ENCODE results near the gene OGDHL.
"Not testable (repeated sequence)": the region's sequence is repeated elsewhere in the genome, so short reads cannot be mapped to it uniquely, and the experiment has no call there.

The OGDHL gene

DNA sequence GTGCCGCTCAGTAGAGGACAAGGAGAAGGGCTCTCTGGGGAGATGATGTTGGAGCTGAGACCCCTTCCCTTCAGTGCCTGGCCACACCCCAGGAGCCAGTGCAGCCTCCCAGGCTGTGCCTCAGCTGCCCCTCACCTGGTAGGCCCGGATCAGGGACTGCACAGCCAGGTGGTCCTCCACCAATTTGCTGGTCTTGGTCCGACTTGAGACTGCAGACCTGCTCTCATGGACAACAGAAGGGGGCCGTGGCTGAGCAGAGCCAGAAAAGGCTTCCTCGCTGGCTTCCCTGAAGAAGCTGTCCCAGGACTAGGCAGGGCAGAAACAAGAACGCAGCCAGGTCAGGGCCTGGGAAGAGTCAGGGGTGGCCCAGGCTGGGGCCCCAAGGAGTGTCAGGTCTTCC is 5.5 kb downstream of the OGDHL start:
- in situ Hi-C loops (cut with MboI; ENCODE audit: low sequenced_read_pairs): no loop called here

DNA sequence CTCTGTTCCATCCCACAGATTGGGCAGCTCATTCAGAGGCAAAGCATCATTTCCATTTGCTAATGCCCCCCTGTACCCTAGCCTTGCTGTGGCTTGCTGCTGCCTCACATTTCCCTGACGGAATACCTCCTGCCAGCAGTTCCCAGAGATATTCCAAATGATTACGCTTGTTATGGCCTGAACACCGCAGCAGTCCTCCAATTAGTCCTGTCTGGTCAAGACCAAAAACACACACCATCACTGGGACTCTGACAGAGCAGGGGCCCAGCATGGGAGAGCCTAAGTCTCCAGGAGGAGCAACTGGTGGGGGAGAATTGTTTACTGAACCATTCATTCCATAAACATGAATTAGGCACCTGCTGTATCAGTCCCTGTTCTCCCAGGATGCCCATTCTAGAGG is 6.1 kb downstream of the OGDHL start:
- in situ Hi-C loops (cut with MboI; ENCODE audit: low sequenced_read_pairs): no loop called here

DNA sequence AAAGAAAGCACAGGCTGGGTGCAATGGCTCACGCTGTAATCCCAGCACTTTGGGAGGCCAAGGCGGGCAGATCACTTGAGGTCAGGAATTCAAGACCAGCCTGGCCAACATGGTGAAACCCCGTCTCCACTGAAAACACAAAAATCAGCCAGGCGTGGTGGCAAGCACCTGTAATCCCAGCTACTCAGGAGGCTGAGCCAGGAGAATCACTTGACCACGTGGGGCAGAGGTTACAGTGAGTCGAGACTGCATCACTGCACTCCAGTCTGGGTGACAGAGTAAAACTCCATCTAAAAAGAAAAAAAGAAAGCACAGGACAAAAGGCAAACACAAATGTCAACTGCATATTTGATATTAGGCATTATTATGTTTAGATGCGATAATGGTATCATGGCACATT is 7.2 kb downstream of the OGDHL start:
- in situ Hi-C loops (cut with MboI; ENCODE audit: low sequenced_read_pairs): not testable (repeated sequence)

DNA sequence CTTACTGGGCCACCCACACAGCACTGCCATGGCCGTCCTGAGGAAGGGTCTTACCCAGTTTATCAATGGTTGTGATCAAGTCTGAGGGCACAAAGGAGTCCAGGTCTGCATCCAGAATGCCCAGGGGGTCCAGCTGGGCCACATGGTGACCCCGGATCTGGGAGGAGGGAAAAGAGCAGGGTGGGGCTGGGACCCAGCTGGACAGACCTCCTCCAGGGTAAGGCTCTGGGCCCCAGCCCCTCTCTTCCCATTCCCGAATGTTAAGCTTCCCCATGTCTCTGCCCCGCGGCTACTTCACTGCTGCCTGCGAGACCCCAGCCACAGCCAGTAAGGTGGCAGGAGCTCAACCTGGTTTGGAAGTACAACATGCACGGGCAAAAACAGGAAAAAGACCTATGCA is 9.5 kb downstream of the OGDHL start:
- in situ Hi-C loops (cut with MboI; ENCODE audit: low sequenced_read_pairs): no loop called here

DNA sequence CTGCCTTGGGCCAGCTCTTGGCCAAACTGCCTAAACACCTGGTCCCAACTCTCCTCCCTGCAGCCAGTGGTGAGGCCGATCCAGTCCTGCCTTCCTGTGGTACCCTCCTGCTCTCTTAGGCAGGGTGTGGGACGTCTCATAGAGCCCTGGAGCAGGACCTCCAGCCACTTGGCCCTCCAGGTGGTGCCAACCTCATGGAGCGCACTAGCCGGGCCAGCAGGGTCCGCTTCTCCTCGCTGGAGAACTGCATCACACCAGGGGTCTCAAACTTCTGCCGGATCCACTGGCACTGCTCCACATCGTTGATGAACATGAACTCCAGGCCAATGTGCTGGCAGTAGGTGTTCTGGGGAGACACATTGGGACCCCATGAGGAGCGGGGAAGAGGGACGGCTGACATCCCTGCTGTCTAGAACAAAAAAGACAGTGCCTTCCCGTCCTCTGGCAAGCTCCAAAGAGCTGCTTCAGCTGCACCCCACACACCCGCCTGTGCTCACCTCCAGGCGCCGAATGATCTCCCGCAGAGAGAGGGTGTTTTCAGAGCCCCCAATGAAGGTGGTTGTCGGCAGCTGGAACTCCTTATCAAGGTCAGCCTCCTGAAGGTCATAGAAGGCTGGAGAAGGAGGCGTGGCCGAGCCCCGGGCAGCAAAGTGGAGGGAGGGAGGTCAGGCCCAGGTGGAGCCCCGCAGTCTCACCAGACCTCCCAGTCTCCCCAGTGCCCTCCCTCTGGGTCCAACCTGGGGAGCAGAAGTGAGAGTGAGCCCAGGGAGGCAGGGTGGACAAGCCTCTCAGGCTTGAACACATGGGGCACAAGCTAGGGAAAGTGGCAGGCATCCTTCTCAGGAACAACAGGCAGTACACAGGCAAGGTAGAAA is 10.2 kb downstream of the OGDHL start:
- in situ Hi-C loops (cut with MboI; ENCODE audit: low sequenced_read_pairs): no loop called here

DNA sequence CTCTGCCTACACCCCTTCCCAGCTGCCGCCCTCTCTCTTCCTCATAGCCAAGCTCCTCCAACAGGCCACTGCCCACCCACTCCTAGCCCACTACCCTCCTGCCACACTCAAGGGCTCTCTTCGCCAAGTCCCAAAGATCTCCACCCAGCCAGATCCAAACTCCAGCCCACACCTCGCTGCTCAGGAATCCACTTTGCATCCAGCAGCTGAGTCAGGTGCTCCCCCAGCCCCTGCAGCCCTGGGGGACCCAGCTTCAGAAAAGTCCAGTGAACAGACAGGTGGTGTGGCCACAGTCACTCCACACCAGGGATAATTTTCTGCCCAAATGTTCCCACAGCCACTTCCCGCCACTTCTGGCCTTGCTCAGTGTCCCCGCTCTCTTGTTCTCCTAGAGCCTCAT is 10.9 kb downstream of the OGDHL start:
- in situ Hi-C loops (cut with MboI; ENCODE audit: low sequenced_read_pairs): no loop called here

DNA sequence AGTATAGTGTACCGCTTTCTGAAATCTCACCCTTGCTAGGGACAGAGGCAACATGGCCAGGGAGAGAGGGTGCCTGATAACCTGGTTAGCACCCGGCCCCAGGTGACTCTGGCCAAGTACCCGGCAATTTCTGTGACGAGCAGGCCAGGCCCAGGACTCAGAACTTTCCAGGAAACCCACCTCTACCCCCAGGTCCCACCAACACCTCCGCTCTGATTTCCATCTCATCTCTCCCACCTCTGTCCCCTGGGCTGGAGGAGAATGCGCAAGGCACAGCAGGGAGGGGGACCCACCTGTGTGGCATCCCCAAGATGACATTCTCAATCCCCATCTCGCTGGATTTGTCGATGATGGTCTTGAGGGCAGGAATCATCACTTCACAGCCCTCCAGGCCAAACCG is 11.6 kb downstream of the OGDHL start:
- in situ Hi-C loops (cut with MboI; ENCODE audit: low sequenced_read_pairs): no loop called here

DNA sequence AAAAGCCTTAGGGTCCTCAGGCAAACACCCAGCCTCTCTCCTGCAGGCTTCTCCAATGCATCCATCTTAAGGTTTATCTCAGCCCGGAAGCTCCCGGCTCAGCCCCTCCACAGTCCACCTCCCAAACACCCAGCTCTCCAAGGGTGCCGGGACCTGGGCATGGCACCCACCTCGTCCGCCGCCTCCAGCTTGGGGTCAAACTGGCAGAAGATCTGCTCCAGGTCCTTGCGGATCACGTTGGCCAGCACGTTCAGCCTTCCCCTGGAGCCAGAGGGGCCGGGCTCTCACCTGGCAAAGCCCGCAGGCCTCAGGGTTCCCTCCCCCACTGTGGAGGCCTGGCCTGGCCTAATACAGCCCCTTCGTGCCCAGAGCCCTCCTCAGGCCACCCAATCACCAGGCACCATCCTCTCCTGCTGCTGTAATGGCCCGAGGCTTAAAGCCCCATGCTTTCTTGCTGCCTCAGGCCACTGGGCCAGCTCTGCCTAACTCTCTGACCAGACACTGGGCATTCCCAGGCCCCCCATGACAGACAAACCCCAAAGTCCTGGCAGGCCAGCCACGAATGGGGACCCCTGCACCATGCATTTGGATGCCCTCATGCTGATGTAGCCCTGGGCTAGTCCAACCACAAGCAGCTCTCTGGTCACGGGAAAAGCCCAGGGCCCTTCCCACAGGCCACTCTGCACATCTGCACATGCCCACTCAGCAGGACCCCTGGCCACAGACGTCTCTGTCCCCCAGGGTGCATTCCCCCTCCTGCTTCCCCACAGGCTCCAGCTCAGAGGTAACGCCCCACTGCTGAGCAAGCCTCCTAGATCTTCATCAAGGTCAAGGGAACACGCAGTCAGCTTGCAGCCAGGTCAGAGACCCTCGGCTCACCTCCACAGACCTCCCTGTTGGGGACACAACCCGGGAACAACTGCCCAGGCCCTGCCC is 12.3 kb downstream of the OGDHL start:
- in situ Hi-C loops (cut with MboI; ENCODE audit: low sequenced_read_pairs): no loop called here

DNA sequence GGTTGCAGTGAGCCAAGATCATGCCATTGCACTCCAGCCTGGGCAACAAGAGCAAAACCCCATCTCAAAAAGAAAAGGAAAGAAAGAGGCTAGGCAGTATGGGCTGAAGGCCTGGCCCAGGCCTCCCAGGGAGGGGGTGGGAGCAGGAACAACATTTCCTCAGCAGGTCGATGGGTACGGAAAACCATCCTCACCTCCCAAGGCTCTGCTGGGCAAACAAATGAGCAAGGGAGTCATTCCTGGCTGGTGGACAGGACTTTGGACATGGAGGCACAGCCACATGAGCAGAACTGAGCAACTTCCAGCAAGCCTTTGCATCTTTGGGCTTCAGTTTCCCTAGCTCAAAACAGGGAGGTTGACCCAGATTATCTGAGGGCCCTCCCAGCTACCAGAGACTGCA is 13.0 kb downstream of the OGDHL start:
- in situ Hi-C loops (cut with MboI; ENCODE audit: low sequenced_read_pairs): no loop called here

DNA sequence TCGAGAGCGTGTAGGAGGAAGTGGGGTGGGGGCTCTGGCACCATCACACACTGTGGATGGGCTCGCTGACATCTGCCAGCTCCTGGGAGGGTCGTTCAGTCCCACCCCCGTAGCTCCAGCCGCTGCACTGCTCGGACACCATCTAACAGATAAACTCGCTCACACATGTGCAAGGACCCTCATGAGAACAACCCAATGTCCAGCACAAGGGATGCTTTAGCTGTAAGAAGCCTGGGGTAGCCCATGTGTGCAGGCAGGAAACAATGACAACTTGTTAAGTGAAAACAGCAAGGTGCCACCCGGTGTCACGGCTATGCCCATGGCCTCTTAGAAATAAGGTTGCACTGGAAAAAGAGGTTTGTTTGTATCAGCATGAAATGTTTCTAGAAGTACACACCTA is 14.1 kb downstream of the OGDHL start:
- in situ Hi-C loops (cut with MboI; ENCODE audit: low sequenced_read_pairs): no loop called here

DNA sequence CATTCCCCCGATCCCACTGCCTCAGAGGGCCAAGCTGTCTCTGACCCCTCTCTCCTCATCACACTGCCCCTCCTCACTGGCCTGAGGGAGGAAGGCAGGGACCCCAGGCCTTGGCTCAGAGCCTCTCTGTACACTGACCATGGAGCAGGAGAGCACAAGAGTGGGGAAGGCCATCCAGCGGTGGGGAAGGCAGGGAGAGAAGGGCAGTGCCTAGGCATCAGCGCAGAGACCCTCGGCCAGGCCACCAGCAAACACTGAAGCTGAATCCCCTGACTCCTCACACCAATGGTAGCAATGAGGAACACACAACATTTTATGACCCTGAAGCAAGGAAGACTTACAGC is 14.8 kb downstream of the OGDHL start:
- in situ Hi-C loops (cut with MboI; ENCODE audit: low sequenced_read_pairs): no loop called here

DNA sequence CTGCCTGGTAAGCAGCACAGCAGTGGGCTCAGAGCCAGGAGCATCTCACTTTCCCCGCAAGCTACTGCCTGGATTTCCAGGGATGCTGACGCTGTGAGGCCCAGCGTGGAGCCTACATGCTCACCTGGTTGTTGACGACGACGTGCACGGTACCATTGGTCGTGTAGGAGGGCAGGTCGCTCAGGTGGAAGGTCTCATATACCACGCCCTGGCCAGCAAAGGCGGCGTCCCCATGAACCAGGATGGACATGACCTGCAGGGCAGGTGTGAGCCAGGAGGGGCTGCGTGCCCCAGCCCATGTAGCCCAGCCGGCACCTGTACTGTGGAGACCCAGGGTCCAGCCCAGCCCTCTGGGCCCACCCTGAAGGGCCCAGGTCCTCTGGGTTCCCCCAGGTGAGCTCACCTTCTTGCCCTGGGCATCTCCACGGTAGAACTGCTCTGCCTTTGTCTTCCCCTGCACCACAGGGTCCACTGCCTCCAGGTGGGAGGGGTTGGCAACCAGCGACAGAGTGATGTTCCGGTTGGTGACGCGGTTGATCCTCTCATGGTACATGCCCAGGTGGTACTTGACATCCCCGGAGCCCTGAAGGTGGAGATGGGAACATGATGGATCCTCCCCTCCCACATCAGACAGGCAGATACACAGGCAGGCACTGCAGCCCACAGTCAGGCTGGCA is 15.4 kb downstream of the OGDHL start:
- in situ Hi-C loops (cut with MboI; ENCODE audit: low sequenced_read_pairs): no loop called here

DNA sequence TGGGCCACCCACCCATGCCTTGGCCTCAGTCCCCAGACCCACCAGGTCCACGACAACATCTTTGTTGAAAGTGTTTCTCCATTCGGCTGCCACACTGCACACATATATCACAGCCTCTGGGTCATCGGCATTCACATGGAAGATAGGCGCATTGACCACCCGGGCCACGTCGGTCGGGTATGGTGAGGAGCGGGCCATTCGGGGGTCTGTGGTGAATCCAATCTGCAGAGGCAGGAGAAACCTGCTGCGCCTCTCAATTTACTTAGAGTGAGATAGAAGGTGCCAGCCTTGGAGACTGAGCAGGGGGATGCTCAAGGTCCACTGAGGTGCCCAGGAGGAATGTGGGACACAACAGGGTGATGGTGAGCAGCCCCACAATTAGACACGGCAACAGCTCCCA is 16.4 kb downstream of the OGDHL start:
- in situ Hi-C loops (cut with MboI; ENCODE audit: low sequenced_read_pairs): no loop called here

DNA sequence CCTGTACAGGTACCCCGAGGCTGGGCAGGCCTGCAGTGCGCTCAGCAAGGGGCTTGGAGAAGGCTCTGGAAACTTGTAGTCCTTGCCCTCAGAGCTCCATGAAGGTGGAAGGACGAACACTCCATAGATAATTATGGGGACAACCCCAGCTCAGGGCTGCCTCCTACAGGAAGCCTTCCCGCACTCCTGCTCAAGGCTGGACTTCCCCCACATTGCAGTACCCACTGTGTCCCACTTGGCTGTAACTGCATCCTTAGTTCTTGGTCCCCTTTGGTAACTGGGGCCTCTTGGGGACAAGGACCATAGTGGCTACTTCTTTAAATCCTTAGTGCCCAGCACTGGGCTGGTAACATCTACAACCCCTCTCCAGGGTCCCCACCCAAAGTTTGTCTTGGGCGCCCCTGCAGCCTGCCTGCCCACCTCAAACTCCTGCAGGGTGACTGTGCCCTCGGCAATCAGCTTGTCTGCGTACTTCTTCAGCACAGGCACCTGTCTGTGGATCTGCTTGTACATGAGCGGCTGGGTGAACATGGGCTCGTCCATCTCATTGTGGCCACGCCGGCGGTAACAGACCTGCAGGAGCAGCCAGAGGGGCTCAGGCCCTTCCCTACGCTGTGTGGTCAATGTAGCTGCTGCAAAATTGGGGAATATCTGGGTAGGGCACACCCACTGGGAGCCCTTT is 17.1 kb downstream of the OGDHL start:
- in situ Hi-C loops (cut with MboI; ENCODE audit: low sequenced_read_pairs): no loop called here

DNA sequence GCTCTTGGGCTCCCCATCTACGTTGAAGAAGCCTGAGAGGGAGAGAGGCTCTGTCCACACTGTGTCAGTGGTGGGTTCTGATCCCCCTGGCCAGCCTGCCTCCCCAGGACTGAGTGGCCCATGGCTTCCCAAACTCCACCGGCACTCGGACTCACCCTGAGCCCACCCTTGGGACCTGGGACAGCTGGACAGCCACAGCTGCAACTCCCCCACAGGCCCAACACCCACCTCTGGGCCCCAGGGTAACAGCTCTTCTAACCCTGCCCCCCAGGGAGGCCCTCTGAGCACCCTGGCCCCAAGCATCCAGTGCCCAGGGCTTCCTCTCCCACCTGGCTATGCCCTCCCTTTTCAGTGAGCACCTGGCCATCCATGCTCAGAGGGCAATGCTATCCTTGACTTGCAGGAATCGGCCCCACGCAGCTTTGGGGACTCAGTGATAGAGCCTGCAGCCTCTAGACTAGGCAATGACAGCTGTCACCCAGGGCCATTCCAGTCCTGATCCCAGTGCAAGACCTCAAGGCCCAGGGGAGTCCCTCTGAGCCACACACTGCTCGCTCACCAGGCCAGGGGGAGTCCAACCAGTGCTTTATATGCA is 17.9 kb downstream of the OGDHL start:
- in situ Hi-C loops (cut with MboI; ENCODE audit: low sequenced_read_pairs): no loop called here

DNA sequence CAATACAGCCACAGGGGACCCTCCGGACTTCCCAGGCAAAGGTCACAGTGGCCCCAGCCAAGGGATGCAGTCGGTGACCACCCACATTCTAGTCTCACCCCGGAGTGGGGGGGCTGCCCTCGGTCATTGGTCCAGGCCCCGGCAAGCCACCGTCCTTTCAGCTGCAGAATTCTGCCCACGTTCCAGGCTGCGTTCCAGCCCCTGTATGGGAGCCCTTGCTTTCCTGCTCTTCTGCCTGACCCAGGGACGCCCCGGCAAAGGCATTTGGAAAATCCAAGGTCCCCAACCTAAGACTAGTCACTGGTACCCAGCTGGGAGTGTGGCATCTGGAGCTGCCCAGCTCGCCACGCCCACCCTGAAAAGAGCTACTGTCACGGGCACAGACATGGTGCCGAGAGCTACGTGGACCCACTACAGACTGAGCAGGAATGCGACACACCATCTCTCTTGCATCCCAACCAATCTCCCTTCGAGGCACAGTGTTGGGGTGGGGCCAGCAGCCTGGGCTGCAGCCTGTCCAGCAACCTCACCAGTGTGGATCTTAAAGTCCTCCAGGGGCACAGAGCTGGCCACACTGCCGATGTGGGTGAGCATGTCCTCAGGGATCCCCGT is 18.6 kb downstream of the OGDHL start:
- in situ Hi-C loops (cut with MboI; ENCODE audit: low sequenced_read_pairs): no loop called here

DNA sequence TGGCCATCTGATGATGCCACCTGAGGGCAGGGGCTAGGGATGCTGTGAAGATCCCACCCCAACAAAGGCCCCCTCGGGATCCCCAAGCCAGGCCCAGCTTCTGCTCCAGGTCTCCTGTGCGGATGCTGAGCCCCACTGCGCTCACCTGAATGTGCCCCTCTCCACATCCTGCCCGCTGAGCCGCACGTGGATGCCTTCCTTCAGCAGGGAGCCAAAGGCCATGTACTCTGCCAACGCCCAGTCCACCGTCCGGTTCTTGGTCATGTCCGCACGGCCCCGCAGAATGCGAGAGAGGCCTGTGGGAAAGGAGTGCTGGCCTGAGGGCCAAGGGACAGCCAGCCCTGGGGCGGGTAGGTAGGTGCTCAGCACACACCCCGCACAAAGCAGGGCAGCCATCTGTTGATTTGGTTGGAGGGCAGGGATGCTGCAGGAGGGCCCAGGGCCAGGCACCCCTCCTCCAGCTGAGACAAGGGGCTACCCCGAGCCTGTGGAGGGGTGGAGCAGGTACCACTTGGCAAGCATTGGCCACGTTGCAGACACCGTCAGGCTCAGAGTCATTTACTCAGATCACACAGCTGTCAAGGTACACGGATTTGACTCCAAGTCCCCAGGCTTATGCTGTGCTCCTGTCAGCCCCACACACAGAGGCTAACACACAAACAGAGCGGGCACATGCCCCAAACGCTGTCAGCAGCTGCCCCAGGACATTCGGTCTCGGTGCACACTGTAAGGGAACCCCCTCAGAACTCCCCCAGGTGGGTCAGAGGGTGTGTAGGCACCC is 19.2 kb downstream of the OGDHL start:
- in situ Hi-C loops (cut with MboI; ENCODE audit: low sequenced_read_pairs): no loop called here

DNA sequence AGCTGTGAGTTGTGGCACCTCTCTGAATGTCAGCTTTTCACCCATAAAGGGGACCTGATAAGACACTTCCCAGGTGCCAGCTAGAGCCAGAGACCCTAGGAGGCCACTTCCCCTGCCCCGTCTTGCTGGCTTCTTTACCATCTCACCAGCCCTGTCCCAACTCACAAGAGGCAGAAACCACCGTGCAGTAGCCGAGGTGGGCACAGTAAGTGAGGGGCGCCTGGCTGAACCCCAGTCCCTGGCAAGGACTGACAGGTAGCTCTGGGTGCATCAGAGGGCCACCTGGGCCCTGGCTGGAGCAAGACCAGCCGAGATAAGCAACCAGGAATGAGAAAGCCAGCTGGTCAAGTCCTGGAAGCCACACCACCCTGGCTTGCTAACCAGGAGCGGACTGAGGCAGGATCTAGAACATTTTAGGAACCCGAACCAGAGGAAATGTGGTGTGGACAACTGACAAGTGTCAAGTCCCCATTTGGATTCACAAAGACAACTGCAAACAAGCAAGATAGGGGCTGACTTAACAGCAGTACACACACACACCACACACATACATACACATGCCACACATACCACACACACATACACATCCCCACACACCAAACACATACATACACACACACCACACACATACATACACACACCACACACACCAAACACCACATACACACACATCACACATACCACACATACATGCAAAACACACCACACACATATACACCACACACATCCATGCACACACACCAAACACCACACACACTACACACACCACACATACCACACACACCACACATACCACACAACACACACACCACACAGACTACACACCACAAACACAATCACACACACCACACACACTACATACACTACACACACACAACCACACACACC is 20.8 kb downstream of the OGDHL start:
- in situ Hi-C loops (cut with MboI; ENCODE audit: low sequenced_read_pairs): no loop called here

All from hTERT RPE-1 (cell line).